ENCODE measurements around the gene RPF1.
"Not testable (repeated sequence)": the region's sequence is repeated elsewhere in the genome, so short reads cannot be mapped to it uniquely, and the experiment has no call there.

The RPF1 gene

DNA sequence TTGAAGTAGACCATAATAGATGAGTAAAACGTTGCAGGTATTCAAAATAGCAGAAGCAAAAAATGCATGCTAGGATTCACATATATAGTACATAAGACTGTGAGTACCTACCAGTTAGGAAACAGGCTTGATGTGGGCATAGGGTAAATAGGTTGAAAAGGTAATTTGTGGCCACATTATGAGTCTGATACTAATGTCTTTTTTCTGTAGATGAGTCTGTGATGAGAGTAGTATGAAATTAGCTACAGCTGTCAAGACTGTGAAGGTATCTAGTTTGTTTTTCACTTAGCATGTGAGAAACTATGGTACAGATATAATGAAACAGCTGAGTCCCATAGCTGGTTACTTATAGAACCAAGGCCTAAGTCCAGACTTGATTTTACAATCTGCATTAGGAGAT, 14.7 kb downstream of the RPF1 start:
- no peak for DNase-seq

DNA sequence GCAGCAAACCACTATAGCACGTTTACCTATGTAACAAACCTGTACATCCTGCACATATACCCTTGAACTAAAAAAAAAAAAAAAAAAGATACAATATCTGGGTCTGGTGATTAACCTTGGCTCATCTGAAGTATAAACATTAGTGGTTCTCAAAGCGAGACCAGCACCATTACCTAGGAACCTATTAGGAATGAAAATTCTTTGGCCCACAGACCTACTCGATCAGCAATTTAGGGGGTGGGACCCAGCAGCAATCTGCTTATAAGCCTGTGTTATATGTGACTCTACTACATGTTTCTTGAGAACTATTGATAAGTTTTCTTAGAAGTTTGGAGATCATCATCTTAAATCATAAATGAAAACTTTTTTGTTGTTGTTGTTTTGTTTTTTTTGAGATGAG, 17.4 kb downstream of the RPF1 start:
- no peak for DNase-seq

DNA sequence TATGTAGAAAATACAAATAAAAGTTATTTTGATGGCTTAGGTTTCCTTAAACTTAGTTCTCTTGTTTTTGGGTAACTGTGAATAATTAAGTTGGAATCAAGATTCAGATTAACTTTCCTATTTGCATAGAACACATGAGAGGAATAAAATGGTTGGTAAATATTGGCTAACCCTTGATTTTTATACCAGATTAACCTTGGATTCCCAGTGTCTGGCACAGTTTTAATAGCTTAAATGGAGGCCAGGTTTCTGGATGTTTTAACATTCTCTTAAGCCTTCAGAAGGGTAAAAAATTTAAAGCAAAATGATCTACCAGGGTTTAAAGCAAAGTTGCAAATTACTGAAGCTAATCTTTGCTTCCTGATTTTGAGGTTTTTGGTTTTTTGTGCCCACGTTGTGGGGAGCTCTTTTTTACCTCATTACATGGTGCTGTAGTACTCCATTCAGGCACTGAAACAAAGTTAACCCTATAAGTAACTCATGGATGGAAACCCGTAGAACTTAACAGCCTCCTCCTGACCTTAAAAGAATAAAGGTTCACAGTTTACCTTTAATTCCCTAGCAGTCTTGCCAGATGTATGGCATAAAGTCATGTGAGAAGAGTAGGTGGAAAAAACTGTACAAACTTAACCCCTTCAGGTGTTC, 18.7 kb downstream of the RPF1 start:
- DNase-seq: no peak

DNA sequence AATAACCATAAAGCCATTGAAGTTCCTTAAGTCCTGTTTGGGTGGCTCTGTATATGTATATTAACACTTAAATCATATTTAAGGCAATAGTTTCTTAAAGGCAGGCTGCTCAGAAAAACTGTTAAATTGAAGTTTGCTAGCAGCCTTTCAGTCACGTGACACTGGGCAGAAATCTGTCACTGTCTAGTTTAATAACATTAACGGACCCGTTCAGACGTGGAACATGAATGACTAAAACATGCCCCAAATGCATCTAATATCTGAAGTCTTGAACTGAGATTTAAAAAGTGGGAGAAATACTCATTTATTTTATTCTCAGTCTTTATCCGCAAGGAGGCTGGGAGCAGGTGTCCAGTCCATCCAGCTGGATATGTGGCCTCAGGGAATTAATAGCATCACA, 23.9 kb downstream of the RPF1 start:
- no peak for DNase-seq

DNA sequence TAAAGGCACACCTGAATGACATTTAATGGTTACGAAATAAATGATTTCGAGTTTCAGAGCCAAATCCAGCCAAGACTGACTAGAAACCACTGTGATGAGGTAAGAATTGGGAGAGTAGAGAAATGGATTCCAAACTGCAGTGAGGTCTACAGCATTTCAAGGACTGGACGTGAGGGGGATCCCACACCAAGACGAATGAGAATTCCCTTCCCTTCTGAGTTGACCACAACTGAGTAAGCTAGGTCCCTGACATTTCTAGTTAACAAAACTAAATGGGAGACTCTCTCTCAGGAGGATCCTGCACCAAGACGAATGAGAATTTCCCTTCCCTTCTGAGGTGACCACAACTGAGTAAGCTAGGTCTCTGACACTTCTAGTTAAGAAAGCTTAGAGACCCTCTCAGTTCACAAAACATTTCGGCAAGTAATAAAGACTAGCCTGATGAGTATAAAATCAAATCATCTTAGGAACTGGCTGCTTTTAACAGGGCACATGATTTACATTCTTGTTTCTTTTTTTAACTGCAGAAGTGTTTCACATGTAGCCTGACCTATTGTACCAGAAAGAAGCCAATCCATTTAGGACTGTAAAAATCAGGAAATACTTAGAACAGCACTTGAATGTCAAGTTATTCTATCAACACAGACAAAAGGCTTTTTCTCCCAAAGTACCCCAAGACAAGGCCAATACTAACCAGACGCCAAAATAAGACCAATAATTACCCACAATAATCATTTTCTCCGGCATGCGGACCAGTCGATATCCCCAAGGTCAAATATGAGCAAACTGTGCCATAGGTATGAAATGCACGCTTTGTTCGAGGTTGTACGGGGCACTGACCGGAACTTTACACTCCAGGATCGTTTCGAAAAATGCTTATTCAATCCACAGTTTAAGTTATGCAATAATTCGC, 25.8 kb downstream of the RPF1 start:
- DNase-seq: no peak

DNA sequence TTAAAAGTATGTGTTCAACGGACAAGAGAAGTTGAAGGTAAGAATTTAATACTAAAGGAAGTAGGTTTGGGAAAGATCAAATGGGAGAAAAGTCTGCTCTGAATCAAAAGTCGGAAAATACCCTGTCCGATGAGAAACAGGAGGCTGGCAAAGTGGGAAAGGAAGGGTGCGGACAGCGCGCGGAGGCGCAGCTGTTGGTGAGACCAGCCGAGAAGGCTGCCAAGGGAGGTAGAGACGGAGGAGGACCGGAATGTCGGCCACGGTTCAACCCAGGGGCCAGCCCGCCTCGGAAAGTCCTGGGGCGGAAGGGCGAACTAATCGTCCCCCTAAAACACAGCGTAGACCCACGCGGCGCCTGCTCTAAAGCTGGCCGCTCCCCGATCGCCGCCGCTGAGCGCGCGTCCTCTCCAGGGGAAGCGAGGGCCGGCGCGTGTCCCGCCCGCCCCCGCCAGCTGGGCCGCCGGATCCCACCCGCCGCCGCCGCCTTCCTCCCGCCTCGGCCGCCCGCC, 26.5 kb downstream of the RPF1 start:
- DNase-seq: peak; percentile 79

DNA sequence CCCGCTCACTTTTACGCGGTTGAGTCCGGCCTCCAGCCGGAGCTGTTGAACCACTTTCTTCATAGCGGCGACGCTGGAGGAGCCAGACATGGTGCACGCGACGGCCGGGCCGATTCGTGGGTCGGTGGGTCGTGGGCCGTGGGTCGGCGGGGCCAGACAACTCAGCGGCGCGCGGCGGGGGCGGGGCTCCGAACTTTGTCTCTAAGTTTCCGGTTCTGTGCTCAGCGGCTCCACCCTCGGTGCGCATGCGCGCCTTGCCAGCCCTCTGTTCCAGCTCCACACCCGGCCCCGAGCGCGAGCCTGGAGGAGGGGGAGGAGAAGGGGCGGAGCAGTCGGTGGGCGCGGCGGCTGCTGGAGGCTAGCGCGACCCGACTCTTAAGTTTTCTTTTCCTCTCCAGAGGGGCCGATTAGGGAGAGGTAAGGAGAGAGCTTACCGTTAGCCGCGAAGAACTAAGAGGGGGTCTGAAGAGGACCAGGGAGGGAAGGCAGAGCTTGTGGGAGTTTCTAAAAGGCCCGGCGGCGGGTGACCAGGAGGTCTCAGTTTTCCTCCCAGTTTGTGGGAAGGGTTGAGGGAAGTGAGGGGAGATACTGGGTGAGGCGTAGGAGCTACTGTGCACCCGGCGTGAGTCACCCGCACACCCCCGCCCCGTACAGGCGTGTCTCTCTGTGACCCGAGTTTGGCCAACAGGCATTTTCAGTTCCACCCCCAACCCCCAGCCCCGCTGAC, 27.1 kb downstream of the RPF1 start, which contains the start of the genes GNG5 and SPATA1:
Gene GNG5, minus strand, starts transcription at position 580 of the 727 bp plus-strand sequence. Its CDS starts 490 bp downstream, at position 90.
Gene SPATA1, plus strand, starts transcription at position 385 of the 727 bp plus-strand sequence. CDS start 9,974 bp downstream, outside the sequence.
- DNase-seq: peak; percentile 99

DNA sequence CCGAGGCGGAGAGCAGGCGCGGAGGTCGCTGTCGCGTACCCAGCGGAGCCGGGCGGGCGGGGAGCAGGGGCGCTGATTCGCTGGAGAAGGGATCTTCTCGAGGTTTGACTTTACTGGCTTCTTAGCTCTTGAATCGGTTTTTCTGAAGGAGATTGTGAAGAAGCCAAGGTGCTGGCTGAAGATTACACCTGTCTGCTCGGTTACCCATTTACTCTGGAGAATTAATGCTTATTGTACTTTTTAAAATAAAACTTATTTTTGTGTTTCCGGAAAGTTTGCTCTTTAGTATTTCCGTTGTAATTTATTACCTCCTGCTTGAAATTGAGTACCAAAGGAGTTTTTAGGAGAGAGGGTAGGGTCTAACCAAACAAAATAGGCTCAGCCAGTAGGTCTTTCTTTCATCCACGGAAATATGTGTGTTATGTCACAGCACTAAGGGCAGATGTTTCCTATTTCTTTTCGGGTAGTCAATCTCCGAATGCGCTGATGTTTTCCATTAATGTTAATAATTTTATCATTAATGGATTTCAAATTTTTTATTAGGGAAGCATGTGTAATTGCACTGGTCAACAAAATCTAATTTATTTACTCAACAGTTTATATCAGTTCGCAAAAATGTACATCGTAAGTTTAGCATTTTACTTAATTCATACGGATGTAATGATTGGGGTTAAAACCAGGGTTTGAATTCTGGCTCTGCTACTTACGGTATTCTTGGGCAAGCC, 27.8 kb downstream of the RPF1 start:
- no peak for DNase-seq

DNA sequence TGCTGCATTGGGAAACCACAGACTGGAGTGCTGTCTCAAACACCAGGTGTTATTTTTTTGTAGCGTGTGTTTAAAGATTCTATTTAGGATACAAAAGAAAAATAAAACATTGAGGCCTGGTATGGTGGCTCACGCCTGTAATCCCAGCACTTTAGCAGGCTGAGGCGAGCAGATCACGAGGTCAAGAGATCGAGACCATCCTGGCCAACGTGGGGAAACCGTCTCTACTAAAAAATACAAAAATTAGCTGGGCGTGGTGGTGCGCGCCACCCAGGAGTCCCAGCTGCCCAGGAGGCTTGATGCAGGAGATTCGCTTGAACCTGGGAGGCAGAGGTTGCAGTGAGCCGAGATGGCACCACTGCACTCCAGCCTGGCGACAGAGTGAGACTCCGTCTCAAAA, 28.8 kb downstream of the RPF1 start:
- DNase-seq: not testable (repeated sequence)

DNA sequence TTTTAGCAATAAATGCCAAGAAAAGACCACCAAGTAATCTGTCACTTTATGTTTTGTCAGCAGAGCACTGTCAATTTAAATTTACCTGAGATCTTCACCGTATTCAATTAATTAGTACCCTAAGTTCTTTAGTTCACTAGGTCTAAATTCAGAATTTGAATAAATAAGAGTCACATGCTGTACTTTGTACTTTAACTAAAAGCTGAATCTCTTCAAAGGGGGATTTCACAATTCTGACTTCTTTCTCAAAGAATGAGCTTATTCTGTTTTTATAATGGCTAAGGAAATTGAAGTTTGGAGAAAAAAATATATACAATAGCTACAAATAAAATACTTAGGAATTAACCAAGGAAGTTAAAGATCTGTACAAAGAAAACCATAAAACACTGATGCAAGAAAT, 29.4 kb downstream of the RPF1 start:
- no peak for DNase-seq

DNA sequence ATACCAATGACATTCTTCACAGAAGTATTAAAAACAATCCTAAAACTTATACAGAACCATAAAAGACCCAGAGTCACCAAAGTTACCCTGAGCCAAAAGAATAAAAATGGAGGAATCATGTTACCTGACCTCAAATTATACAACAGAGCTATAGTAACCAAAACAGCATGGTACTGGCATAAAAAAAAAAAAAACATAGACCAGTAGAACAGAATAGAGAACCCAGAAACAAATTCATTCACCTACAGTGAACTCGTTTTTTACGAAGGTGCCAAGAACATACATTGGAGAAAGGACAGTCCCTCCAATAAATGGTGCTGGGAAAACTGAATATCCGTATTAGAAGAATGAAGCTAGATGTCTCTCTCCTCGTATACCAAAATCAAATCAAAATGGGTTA, 30.0 kb downstream of the RPF1 start:
- DNase-seq: no peak

DNA sequence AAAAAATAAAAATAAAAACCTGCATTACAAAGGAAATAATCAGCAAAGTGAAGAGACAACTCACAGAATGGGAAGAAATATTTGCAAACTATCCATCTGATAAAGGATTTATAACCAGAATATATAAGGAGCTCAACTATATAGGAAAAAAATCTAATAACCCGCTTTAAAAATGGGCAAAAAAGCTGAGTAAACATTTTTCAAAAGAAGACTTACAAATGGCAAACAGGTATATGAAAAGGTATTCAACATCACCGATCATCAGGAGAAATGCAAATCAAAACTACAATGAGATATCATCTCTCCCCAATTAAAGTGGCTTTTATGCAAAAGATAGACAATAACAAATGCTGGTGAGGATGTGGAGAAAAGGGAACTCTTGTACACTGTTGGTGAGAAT, 31.1 kb downstream of the RPF1 start:
- no peak for DNase-seq

DNA sequence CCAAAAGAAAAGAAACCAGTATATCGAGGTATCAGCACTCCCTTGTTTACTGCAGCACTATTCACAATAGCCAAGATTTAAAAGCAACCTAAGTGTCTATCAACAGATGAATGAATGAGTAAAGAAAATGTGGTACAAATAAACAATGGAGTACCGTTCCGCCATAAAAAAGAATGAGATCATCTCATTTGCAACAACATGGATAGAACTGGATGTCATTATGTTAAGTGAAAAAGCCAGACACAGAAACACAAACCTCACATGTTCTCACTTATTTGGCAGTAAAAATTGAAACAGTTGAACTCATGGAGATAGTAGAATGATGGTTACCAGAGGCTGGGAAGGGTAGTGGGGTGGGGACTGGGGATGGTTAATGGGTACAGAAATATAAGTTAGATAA, 31.6 kb downstream of the RPF1 start:
- no peak for DNase-seq

DNA sequence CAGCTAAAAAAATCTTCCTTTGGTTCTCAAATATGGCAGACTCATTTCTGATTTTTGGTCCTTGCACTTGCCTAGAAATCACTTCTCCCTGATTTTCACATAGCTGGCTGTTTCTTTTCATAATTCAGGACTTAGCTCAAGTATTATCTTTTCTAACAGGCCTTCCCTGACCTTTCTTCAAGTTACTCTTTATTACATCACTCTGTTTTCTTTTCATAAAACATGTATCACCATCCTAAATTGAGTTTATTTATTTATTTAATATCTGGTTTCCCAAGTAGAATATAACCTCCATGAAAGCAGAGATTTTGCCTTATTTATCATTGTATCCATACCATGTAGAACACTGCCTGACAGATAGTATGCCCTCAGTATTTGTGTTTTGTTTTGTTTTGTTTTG, 45.5 kb downstream of the RPF1 start:
- DNase-seq: no peak

DNA sequence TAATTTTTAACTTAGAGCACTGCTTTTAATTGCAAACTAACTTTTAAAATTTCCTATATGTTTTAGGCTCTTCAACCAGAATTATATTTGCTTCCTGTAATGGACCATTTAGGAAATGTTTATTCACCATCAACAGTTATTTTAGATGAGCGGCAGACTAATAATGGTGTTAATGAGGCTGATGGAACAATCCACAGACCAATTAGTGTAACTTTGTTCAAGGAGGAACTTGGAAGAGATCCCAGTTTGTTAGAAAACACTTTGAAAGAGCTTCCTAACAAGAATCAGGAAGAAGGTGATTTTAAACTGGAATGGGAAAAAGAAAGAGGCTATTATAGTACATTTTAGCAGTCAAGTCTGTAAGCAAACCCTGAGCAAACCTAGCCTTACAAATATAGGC, 46.7 kb downstream of the RPF1 start:
- DNase-seq: no peak

DNA sequence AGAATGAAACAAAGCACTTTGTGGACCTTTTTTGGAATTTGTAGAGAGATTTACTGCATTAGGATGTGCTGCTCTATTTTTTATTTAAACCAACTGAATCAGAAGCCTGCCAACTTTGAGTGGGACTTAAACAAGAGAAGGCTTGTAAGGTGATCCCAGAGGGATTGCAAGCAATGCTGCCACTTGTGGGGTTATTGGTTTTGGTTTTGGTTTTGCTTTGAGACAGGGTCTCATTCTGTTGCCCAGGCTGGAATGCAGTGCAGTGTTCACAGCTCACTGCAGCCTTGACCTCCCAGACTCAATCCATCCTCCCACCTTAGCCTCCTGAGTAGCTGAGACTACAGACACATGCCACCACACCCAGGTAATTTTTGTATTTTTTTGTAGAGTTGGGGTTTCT, 59.5 kb downstream of the RPF1 start:
- DNase-seq: no peak

DNA sequence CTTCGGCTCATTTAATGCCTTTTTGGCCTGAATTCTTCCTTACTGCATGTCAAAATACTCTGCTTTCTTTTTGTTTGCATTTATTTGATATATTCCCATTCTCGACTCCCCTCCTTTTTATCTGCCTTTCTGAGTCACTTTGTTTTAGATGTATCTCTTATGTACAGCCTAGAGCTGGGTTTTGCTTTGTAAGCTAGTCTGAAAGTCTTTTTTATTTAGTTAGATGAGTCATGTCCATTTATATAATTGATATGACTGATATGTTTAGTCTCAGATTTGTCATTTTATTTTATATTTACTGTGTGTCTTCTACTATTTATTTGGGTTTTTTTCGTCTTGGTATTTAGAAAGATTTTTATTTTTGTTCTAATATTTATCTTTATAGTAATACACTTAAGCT, 60.9 kb downstream of the RPF1 start:
- no peak for DNase-seq

DNA sequence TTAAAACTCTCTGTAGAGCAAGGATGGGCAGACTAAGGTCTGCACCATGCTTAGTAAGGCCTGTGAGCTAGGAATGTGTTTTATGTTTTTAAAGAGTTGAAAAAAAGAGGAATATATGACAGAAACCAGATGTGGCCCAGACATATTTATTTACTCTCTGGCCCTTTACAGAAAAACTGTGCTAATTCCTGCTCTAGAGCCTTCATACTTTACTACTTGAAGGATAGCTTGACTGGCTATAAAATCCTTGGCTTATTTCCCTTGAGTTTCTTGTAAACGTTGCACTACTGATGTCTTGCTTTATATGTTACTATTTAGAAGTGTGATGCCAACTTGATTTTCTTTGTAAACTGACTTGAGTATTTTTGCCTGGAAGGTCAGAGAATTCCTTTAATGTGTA, 61.7 kb downstream of the RPF1 start:
- no peak for DNase-seq

DNA sequence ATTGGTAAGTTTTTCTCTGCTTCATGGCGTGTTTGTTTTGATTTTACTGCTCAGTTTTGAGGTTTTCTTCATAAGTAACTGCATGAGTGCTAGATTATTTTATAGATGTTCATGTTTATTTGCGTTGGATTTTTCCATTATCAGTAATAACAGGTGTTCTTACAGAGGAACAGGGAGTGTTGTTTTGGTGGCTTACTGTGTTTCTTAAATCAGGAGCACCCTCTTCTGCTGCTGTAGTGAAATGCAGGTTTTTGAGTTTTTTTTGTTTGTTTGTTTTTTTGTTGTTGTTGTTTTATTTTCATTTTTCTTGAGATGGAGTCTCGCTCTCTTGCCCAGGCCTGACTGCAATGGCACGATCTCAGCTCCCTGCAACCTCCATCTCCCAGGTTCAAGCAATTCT, 62.6 kb downstream of the RPF1 start:
- DNase-seq: no peak

Data from femur (tissue), 1 donor.